ENCODE measurements around the gene APMAP.

The APMAP gene

GRCh38 chr20:25018425-25018824 lies 25.9 kb upstream of the APMAP start:
- no peak for DNase-seq (ENCODE audit: extremely low read depth, low read depth)
- no peak for TF ChIP-seq CTCF (IDR thresholded peaks at IDR 0.05; ENCODE audit: low read depth, low read length)

GRCh38 chr20:25017257-25017803 lies 24.8 kb upstream of the APMAP start:
- DNase-seq (ENCODE audit: extremely low read depth, low read depth) = no peak
- no peak for TF ChIP-seq CTCF (IDR thresholded peaks at IDR 0.05; ENCODE audit: low read depth, low read length)

GRCh38 chr20:25016471-25016870 lies 23.9 kb upstream of the APMAP start:
- DNase-seq (ENCODE audit: extremely low read depth, low read depth) = no peak
- TF ChIP-seq CTCF (IDR thresholded peaks at IDR 0.05; ENCODE audit: low read depth, low read length) = no peak

- TF ChIP-seq CTCF (IDR thresholded peaks at IDR 0.05; ENCODE audit: low read depth, low read length) = no peak
- no peak for DNase-seq (ENCODE audit: extremely low read depth, low read depth)
These were observed 23.4 kb upstream of the APMAP start for GRCh38 chr20:25015986-25016385.

GRCh38 chr20:25014816-25015215 lies 22.3 kb upstream of the APMAP start:
- TF ChIP-seq CTCF (IDR thresholded peaks at IDR 0.05; ENCODE audit: low read depth, low read length) = no peak
- DNase-seq (ENCODE audit: extremely low read depth, low read depth) = no peak

- TF ChIP-seq CTCF (IDR thresholded peaks at IDR 0.05; ENCODE audit: low read depth, low read length) = no peak
- DNase-seq (ENCODE audit: extremely low read depth, low read depth) = no peak
These were observed 21.2 kb upstream of the APMAP start for GRCh38 chr20:25013478-25014380.

- TF ChIP-seq CTCF (IDR thresholded peaks at IDR 0.05; ENCODE audit: low read depth, low read length) = no peak
- no peak for DNase-seq (ENCODE audit: extremely low read depth, low read depth)
These were observed 20.2 kb upstream of the APMAP start for GRCh38 chr20:25012616-25013189.

All from AG09319 (cell line).